ENCODE measurements around the gene CYTH2. TPM values are rescaled to one million over a fixed set of nuclear protein-coding genes. Genes with fewer than 3 reads are reported as not detected.

The CYTH2 gene
- total RNA-seq, 1 donor from 2014 or later, result 75.2 TPM

DNA sequence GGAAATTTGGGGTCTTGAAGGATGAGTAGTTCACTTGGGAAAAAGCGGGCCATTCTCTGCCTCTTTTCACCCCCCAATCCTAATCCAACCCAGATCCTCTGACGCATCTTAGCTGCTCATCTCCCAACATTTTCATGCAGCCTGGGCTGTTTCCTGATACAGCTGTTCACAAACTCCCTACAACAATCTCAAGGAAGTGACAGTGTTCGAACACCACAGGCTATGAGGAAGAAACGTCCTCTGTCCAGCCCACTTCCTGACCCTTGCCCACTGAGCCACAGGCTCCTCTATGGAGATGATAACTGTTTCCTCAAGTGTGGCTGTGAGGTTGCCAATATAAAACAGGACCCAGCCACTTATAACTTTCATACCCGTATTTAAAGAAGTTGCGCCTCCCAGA, 26.2 kb downstream of the CYTH2 start:
- Histone ChIP-seq H3K9me3 (no peaks in the 10 kb centered on the region), H3K4me3 (no peak overlapping the region), H3K4me1 (peaks cover 40% of the 10 kb centered on the region), H3K27me3 (ENCODE audit: low read depth) (peaks cover 31% of the 10 kb centered on the region), H3K36me3 (no peaks in the 10 kb centered on the region), H3K27ac (no peak overlapping the region)
- no peak for TF ChIP-seq CTCF (IDR thresholded peaks at IDR 0.05)
- intact Hi-C loops (cut with DNase I), result no loop called here
- DNase-seq, result no peak
- ATAC-seq, result no peak

- H3K9me3 ChIP-seq, result no peaks in the 10 kb centered on the region
- TF ChIP-seq CTCF (IDR thresholded peaks at IDR 0.05), result no peak
- ATAC-seq, result no peak
- H3K4me3 ChIP-seq, result peak overlapping the region; percentile 6
- peaks cover 26% of the 10 kb centered on the region for H3K4me1 ChIP-seq
- H3K27me3 ChIP-seq (ENCODE audit: low read depth), result peaks cover 37% of the 10 kb centered on the region
- H3K36me3 ChIP-seq, result no peaks in the 10 kb centered on the region
- DNase-seq, result no peak
- H3K27ac ChIP-seq, result no peak overlapping the region
- intact Hi-C loops (cut with DNase I), result no loop called here
These were observed 28.0 kb downstream of the CYTH2 start for GRCh38 chr19:48496959-48497727.

DNA sequence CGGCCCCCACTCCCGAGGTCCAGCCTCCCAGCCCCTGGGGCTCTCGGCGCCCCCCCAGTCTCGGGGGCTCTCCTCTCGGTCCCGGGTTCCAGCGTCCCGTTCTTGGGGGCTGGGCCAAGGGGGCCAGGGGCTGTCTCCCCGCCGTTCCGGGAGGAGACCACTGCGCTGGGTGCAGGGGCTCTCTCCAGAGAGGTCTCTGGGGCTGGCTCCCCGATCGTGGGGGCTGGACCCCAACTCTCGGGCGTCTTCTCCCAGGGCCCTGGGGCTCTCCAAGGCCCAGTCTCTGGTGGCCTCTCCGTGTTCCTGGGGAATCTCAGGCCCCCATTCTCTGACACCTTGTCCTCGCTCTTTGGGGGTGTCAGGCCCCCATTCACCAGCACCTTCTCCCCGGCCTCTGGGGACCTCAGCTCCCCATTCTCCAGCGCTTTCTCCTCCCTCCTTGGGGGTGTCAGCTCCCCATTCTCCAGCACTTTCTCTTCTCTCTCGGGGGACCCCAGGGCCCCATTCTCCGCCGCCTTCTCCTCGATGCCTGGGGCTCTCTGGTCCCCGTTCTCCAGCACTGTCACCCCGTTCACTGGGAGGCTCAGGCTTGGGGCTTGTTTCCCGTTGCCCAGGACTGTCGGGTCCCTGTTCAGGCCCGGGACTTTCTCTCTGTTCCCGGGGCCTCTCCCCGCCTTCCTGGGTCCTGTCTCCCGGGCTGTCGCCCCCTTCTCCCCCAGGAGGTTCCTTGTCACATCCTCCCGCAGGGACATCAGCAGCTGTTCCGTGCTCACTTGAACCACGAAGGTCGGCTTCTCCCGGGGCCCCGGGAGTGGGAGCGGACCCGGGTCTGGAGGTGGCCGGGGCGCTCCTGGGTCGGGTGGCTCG, 28.8 kb downstream of the CYTH2 start:
- Histone ChIP-seq H3K4me3 (peak overlapping the region; percentile 6), H3K27me3 (ENCODE audit: low read depth) (peaks cover 37% of the 10 kb centered on the region), H3K27ac (no peak overlapping the region), H3K4me1 (peaks cover 20% of the 10 kb centered on the region), H3K36me3 (no peaks in the 10 kb centered on the region), H3K9me3 (no peaks in the 10 kb centered on the region)
- ATAC-seq (no peak), DNase-seq (no peak)
- intact Hi-C loops (cut with DNase I), result no loop called here
- TF ChIP-seq CTCF (IDR thresholded peaks at IDR 0.05), result no peak

GRCh38 chr19:48498595-48499311, 29.6 kb downstream of the CYTH2 start:
- intact Hi-C loops (cut with DNase I), result no loop called here
- ATAC-seq, result no peak
- H3K4me3 ChIP-seq, result peak overlapping the region; percentile 3

More at GRCh38 chr19:48498595-48499311, 29.6 kb downstream of the CYTH2 start:
- Histone ChIP-seq H3K27me3 (ENCODE audit: low read depth) (peaks cover 37% of the 10 kb centered on the region), H3K4me1 (peaks cover 20% of the 10 kb centered on the region), H3K9me3 (no peaks in the 10 kb centered on the region), H3K36me3 (no peaks in the 10 kb centered on the region), H3K27ac (no peak overlapping the region)
- TF ChIP-seq CTCF (IDR thresholded peaks at IDR 0.05), result no peak
- no peak for DNase-seq
